SK-N-SH (cell line): ENCODE measurements around the gene KCNA1.

ENCODE experiments used
- MXI1 ChIP-seq: IDR thresholded peaks from 2 replicates; pipeline ENCODE4 v1.6.1; 2012; ENCODE audit warnings: mild to moderate bottlenecking, low read depth, low read length, improper control_type of control experiment
- RXRA ChIP-seq: IDR thresholded peaks from 2 replicates; pipeline ENCODE4 v1.4.0; 2012; ENCODE audit warnings: low read depth, mild to moderate bottlenecking, borderline replicate concordance
- SMC3 ChIP-seq: IDR thresholded peaks from 2 replicates; pipeline ENCODE4 v1.6.1; 2012; ENCODE audit warnings: low read depth, low read length, improper control_type of control experiment
- TCF12 ChIP-seq: IDR thresholded peaks from 2 replicates; pipeline ENCODE4 v1.4.0; 2012
- TF ChIP-seq, protein P1 (sequence below): fragments of 200-600 bp; sonication (generic); IDR thresholded peaks from 2 replicates; pipeline ENCODE4 v1.6.1; 2017; ENCODE audit warnings: antibody characterized with exemption, mild to moderate bottlenecking, moderate library complexity

DNA sequence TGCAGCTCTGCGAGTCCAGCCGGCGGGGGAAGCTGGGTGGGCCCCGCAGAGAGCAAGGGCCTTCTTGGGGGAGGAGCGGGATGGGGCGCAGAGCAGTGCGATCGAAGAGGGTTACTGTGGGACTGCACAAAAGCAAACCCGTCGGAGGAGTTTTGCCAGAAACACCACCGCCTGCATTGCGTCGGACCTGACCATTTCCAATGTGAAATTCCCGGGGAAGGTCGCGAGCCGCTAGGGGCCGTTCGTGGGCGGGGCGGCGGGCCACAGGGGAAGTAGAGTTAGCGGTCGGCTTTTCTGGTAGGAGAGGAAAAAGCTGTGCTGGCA, 333 bp upstream of the KCNA1 start:
- TF ChIP-seq, protein P1, sequence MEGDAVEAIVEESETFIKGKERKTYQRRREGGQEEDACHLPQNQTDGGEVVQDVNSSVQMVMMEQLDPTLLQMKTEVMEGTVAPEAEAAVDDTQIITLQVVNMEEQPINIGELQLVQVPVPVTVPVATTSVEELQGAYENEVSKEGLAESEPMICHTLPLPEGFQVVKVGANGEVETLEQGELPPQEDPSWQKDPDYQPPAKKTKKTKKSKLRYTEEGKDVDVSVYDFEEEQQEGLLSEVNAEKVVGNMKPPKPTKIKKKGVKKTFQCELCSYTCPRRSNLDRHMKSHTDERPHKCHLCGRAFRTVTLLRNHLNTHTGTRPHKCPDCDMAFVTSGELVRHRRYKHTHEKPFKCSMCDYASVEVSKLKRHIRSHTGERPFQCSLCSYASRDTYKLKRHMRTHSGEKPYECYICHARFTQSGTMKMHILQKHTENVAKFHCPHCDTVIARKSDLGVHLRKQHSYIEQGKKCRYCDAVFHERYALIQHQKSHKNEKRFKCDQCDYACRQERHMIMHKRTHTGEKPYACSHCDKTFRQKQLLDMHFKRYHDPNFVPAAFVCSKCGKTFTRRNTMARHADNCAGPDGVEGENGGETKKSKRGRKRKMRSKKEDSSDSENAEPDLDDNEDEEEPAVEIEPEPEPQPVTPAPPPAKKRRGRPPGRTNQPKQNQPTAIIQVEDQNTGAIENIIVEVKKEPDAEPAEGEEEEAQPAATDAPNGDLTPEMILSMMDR = no peak
- TF ChIP-seq SMC3 = no peak
- no peak for TF ChIP-seq MXI1
- no peak for TF ChIP-seq RXRA
- TF ChIP-seq TCF12 = no peak
